Psoas muscle (tissue), 8 donors: ENCODE measurements around the gene ZKSCAN2. TPM values are rescaled to one million over a fixed set of nuclear protein-coding genes. Genes with fewer than 3 reads are reported as not detected.

Experiments used
- ATAC-seq, 4 donors: fragments of 200-7000 bp; cut with Tn5 transposase; one replicate each; pipeline ENCODE4 v1.9.1; 2020; ENCODE audit warnings: moderate library complexity in 3 of 4, mild to moderate bottlenecking in 2 of 4
- DNase-seq, 2 donors: peaks; one replicate each; pipeline ENCODE4 v3.0.0-alpha.2; 2020
- H3K27ac ChIP-seq: fragments of 200-600 bp; one replicate; pipeline ENCODE4 v1.8.0; 2022
- H3K27me3 ChIP-seq, 3 donors: fragments of 200-600 bp in 1 of 3; one replicate each; pipeline versions ENCODE4 v1.6.1 to v1.8.0; 2013 to 2022; ENCODE audit warnings: low read length in 2 of 3, mild to moderate bottlenecking in 2 of 3, moderate library complexity in 1 of 3; ENCODE audit not compliant: insufficient read depth in 3 of 3
- H3K36me3 ChIP-seq, 2 donors: fragments of 200-600 bp in 1 of 2; one replicate each; pipeline versions ENCODE4 v1.6.1 to v1.8.0; 2013 to 2022; ENCODE audit warnings: low read depth in 1 of 2, mild to moderate bottlenecking in 1 of 2, moderate library complexity in 1 of 2; ENCODE audit not compliant: insufficient read depth in 1 of 2
- H3K4me1 ChIP-seq: fragments of 200-600 bp; one replicate; pipeline ENCODE4 v1.8.0; 2022
- H3K4me3 ChIP-seq: fragments of 200-600 bp; one replicate; pipeline ENCODE4 v1.8.0; 2022; ENCODE audit warnings: mild to moderate bottlenecking
- H3K9me3 ChIP-seq: fragments of 200-600 bp; one replicate; pipeline ENCODE4 v1.8.0; 2022
- WGBS, 3 donors: extraction: QIAGEN DNeasy Blood & Tissue Kit; methylation state at CpG; one replicate each; pipeline versions ENCODE4 v1.1.6 to v1.1.7; 2013; 5-methylcytosine and 5-hydroxymethylcytosine counted together
- intact Hi-C, 2 donors: fragments of 100-400 bp; cut with DNase I; formaldehyde crosslinking; loops; one replicate each; pipeline versions ENCODE4 v1.11.0 to v1.14.2; 2022
- polyA plus RNA-seq, 3 donors: library from polyadenylated mRNA; stranded (reverse); fragments of 200-250 nt; gene quantifications; one replicate each; pipeline ENCODE4 v1.2.3, GENCODE V29; 2013
- total RNA-seq, 4 donors: library from RNA; stranded (reverse); fragmentation: NEBNext Ultra II Directional in 2 of 4; extraction: Animal tissue kit (Norgen Biotek cat#: 25700) in 2 of 4; gene quantifications; one replicate each; pipeline versions ENCODE4 v1.2.1 to v1.2.4, GENCODE V29; 2021 to 2023
- TF ChIP-seq, protein P1 (sequence below): fragments of 200-600 bp; IDR thresholded peaks from one replicate; pipeline ENCODE4 v1.8.0; 2022; ENCODE audit warnings: antibody characterized with exemption
- donor health status: healthy with polysubstance abuse.
- donor health status: DM: no; HTN: no; CAD: no; lungs with moderate emphysema.
- donor health status: Bipolar disorder and iron deficiency.
- donor health status: healthy.
- donor health status: DM: yes; HTN: yes; CAD: no.
- donor health status: DM: no; HTN: no; CAD: no.
- donor health status: DM: no; HTN: no; CAD: no.
- donor health status: DM: yes; HTN: yes; CAD: no.

The ZKSCAN2 gene
- total and polyA plus RNA-seq, 7 donors, result 1.4 to 6.8 (median 5.2) TPM

- WGBS, 3 donors, result 70 to 72% (median 71%) methylated on average over 6 of the region's 6 CpGs
- H3K27ac ChIP-seq, result no peak overlapping the region
- no peaks in the 10 kb centered on the region for H3K9me3 ChIP-seq
- TF ChIP-seq, protein P1, sequence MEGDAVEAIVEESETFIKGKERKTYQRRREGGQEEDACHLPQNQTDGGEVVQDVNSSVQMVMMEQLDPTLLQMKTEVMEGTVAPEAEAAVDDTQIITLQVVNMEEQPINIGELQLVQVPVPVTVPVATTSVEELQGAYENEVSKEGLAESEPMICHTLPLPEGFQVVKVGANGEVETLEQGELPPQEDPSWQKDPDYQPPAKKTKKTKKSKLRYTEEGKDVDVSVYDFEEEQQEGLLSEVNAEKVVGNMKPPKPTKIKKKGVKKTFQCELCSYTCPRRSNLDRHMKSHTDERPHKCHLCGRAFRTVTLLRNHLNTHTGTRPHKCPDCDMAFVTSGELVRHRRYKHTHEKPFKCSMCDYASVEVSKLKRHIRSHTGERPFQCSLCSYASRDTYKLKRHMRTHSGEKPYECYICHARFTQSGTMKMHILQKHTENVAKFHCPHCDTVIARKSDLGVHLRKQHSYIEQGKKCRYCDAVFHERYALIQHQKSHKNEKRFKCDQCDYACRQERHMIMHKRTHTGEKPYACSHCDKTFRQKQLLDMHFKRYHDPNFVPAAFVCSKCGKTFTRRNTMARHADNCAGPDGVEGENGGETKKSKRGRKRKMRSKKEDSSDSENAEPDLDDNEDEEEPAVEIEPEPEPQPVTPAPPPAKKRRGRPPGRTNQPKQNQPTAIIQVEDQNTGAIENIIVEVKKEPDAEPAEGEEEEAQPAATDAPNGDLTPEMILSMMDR, result no peak
- intact Hi-C loops, result no loop called here
- peaks cover 0 to 7% (median 0%) of the 10 kb centered on the region in 3 donors for H3K27me3 ChIP-seq
- no peak overlapping the region for H3K4me3 ChIP-seq
- DNase-seq, result no peak
- no peaks in the 10 kb centered on the region for H3K4me1 ChIP-seq
- H3K36me3 ChIP-seq, result no peaks in the 10 kb centered on the region
- no peak for ATAC-seq
Observed at GRCh38 chr16:25213709-25214397, 43.8 kb downstream of the ZKSCAN2 start.

DNA sequence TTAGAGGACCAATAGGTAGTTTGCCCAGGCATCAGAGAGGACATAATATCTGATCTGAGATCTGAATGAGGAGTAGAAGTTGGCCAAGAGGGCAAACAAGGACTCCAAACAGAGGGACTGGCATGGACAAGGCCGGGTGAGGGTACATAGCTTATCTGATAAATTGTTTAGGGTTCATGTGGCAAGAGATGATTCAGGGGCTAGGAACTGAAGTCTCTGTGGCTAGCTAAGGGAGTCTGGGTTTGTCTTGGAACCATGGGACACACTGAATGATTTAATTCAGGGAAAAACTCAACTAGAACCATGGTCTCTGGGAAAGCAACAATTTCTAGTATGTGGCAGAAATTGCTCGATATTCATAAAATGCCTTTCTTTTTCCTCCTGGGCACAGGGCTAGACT, 45.0 kb downstream of the ZKSCAN2 start:
- intact Hi-C loops, result no loop called here
- Histone ChIP-seq H3K4me1 (no peaks in the 10 kb centered on the region), H3K27me3 (peaks cover 0 to 7% (median 0%) of the 10 kb centered on the region in 3 donors), H3K36me3 (no peaks in the 10 kb centered on the region), H3K27ac (no peak overlapping the region), H3K4me3 (no peak overlapping the region), H3K9me3 (no peaks in the 10 kb centered on the region)
- TF ChIP-seq, protein P1, result no peak
- ATAC-seq (no peak), DNase-seq (no peak)
- WGBS, 3 donors, result 85 to 92% (median 90%) methylated on average over 2 of the region's 2 CpGs

GRCh38 chr16:25210758-25211157, 46.9 kb downstream of the ZKSCAN2 start:
- TF ChIP-seq, protein P1, result no peak
- H3K27ac ChIP-seq, result no peak overlapping the region
- no peak for DNase-seq
- no peak for ATAC-seq
- 61 to 65% (median 63%) methylated on average over 4 of the region's 4 CpGs for WGBS, 3 donors
- no peaks in the 10 kb centered on the region for H3K4me1 ChIP-seq
- H3K4me3 ChIP-seq, result no peak overlapping the region
- H3K9me3 ChIP-seq, result no peaks in the 10 kb centered on the region
- no peaks in the 10 kb centered on the region for H3K36me3 ChIP-seq
- no peaks in the 10 kb centered on the region for H3K27me3 ChIP-seq
- intact Hi-C loops, result no loop called here

DNA sequence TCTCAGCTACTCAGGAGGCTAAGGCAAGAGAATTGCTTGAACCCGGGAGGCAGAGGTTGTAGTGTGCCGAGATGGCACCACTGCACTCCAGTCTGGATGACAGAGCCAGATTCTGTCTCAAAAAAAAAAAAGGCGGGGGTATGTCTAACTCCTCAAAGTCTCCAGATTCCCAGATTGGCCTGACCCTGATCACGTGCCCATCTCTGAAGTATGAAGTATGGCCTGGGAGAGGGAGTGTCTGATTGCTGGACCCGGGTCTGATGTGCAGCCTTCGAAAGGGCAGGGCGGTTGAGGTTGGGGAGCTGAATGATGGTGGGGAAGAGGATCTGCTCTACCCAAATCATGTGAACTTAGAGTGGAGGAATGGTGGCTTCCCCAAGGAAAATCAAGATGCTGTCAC, 58.2 kb downstream of the ZKSCAN2 start:
- WGBS, 3 donors, result 86 to 93% (median 92%) methylated on average over 7 of the region's 7 CpGs
- Histone ChIP-seq H3K4me3 (no peak overlapping the region), H3K9me3 (no peaks in the 10 kb centered on the region), H3K27ac (no peak overlapping the region), H3K36me3 (no peaks in the 10 kb centered on the region), H3K4me1 (no peaks in the 10 kb centered on the region), H3K27me3 (no peaks in the 10 kb centered on the region)
- no peak for ATAC-seq
- TF ChIP-seq, protein P1, result no peak
- intact Hi-C loops, result no loop called here
- no peak for DNase-seq

- no peaks in the 10 kb centered on the region for H3K27me3 ChIP-seq
- H3K27ac ChIP-seq, result no peak overlapping the region
- ATAC-seq, result no peak
- TF ChIP-seq, protein P1, result no peak
- H3K4me1 ChIP-seq, result no peaks in the 10 kb centered on the region
- 84 to 96% (median 88%) methylated on average over 4 of the region's 4 CpGs for WGBS, 3 donors
- DNase-seq, result no peak
- intact Hi-C loops, result no loop called here
- H3K4me3 ChIP-seq, result no peak overlapping the region
- H3K36me3 ChIP-seq, result no peaks in the 10 kb centered on the region
- no peaks in the 10 kb centered on the region for H3K9me3 ChIP-seq
Observed at GRCh38 chr16:25198021-25198420, 59.6 kb downstream of the ZKSCAN2 start.
